Urothelium cell line (cell line): Measurements from ENCODE around the gene KDM4E.
"Not testable (repeated sequence)": the region's sequence is repeated elsewhere in the genome, so short reads cannot be mapped to it uniquely, and the experiment has no call there.

ENCODE experiments used
- DNase-seq: peaks from one replicate; pipeline ENCODE4 v3.0.0; 2011; ENCODE audit warnings: low spot score, mixed read lengths
- FAIRE-seq: peaks from 2 replicates; lab custom pipeline; 2011; peaks lifted over from hg19 to GRCh38; lab: Jason Lieb, UNC

The KDM4E gene

GRCh38 chr11:95024958-95025357 lies at the start of gene KDM4E:
TSS of gene KDM4E (plus strand) at chr11:95025258. CDS start at chr11:95025558, 300 bp downstream.
- DNase-seq, result no peak
- no peak for FAIRE-seq

GRCh38 chr11:94975599-94975998 lies 49.5 kb upstream of the KDM4E start:
- FAIRE-seq, result no peak
- DNase-seq, result no peak

GRCh38 chr11:94987378-94987777 lies 37.7 kb upstream of the KDM4E start:
- DNase-seq (no peak), FAIRE-seq (no peak)

GRCh38 chr11:94988748-94989147 lies 36.3 kb upstream of the KDM4E start:
- FAIRE-seq (no peak), DNase-seq (no peak)

- no peak for FAIRE-seq
Observed at GRCh38 chr11:94993400-94993943, 31.6 kb upstream of the KDM4E start.

GRCh38 chr11:94997437-94997836 lies 27.6 kb upstream of the KDM4E start:
- DNase-seq (no peak), FAIRE-seq (no peak)

More at GRCh38 chr11:94993400-94993943, 31.6 kb upstream of the KDM4E start:
- no peak for DNase-seq

- FAIRE-seq (no peak), DNase-seq (no peak)
Observed at GRCh38 chr11:94998285-94998684, 26.8 kb upstream of the KDM4E start.

GRCh38 chr11:95003716-95004115 lies 21.3 kb upstream of the KDM4E start:
- FAIRE-seq, result no peak

GRCh38 chr11:95005642-95006041 lies 19.4 kb upstream of the KDM4E start:
- DNase-seq, result no peak
- no peak for FAIRE-seq

More at GRCh38 chr11:95003716-95004115, 21.3 kb upstream of the KDM4E start:
- DNase-seq, result no peak

- no peak for FAIRE-seq
Observed at GRCh38 chr11:95011376-95011775, 13.7 kb upstream of the KDM4E start.

GRCh38 chr11:95014184-95014821 lies 10.8 kb upstream of the KDM4E start:
- FAIRE-seq (no peak), DNase-seq (no peak)

More at GRCh38 chr11:95011376-95011775, 13.7 kb upstream of the KDM4E start:
- no peak for DNase-seq

- FAIRE-seq (no peak), DNase-seq (no peak)
Observed at GRCh38 chr11:95016139-95016538, 8.9 kb upstream of the KDM4E start.

GRCh38 chr11:95021468-95021867 lies 3.6 kb upstream of the KDM4E start:
- not testable (repeated sequence) for FAIRE-seq, DNase-seq

- not testable (repeated sequence) for FAIRE-seq, DNase-seq
Observed at GRCh38 chr11:95025594-95025993, 536 bp downstream of the KDM4E start.

GRCh38 chr11:95028357-95028756 lies 3.3 kb downstream of the KDM4E start:
- FAIRE-seq, result no peak

GRCh38 chr11:95033051-95033450 lies 8.0 kb downstream of the KDM4E start:
- no peak for FAIRE-seq
- DNase-seq, result no peak

More at GRCh38 chr11:95028357-95028756, 3.3 kb downstream of the KDM4E start:
- no peak for DNase-seq

- no peak for FAIRE-seq
- no peak for DNase-seq
Observed at GRCh38 chr11:95035316-95035715, 10.3 kb downstream of the KDM4E start.

- DNase-seq, FAIRE-seq: not testable (repeated sequence)
Observed at GRCh38 chr11:95037356-95038035, 12.4 kb downstream of the KDM4E start.

- FAIRE-seq (no peak), DNase-seq (no peak)
Observed at GRCh38 chr11:95042239-95042638, 17.2 kb downstream of the KDM4E start.

GRCh38 chr11:95042906-95043305 lies 17.8 kb downstream of the KDM4E start:
- FAIRE-seq, result no peak

GRCh38 chr11:95044010-95044409 lies 19.0 kb downstream of the KDM4E start:
- DNase-seq (no peak), FAIRE-seq (no peak)

More at GRCh38 chr11:95042906-95043305, 17.8 kb downstream of the KDM4E start:
- DNase-seq, result no peak

GRCh38 chr11:95045812-95046211 lies 20.8 kb downstream of the KDM4E start:
- DNase-seq (no peak), FAIRE-seq (no peak)
